Heart left ventricle (tissue), 13 donors: Measurements from ENCODE around the gene CDH5.

Source experiments
- POLR2A ChIP-seq, 2 donors: fragments of 450-650 bp; IDR thresholded peaks; one replicate each; pipeline ENCODE4 v1.6.1; 2017; ENCODE audit warnings: antibody characterized with exemption in 2 of 2, mild to moderate bottlenecking in 2 of 2, moderate library complexity in 2 of 2
- TF ChIP-seq, protein P1 (sequence below), 12 donors: fragments of 200-600 bp; sonication (generic) in 4 of 12; IDR thresholded peaks; one replicate each; pipeline versions ENCODE4 v1.5.0 to v1.8.0; 2018 to 2022; ENCODE audit warnings: antibody characterized with exemption in 12 of 12, mild to moderate bottlenecking in 5 of 12
- donor health status: ischemic (EF 13 %, LVEDD 7.1; RV severe dilation, severe dysfunction).
- donor health status: DM: no; HTN: yes; CAD: no.
- donor health status: DM: no; HTN: no; CAD: no.
- donor health status: ischemic (EF 25% LVEDD 6.9; RV normal size, moderate dysfunction).
- donor health status: ischemic (EF 25% LVEDD 5.7; RV mildly dilated, moderate dysfunction).
- donor health status: ischemic (EF 35%, LVEDD 5.7; RV mildly dilated, moderate dysfunction).
- donor health status: nonischemic (EF 11% LVEDD 7.7; RV severe dilation, severe dysfunction).
- donor health status: DM: yes; HTN: yes; CAD: no.
- donor health status: PGD.
- donor health status: ischemic (EF 29% LVEDD 5.4; RV normal size, mild dysfunction).
- donor health status: nonischemic (EF 23%, LVEDD 6.1; RV moderate dilation, normal function).

DNA sequence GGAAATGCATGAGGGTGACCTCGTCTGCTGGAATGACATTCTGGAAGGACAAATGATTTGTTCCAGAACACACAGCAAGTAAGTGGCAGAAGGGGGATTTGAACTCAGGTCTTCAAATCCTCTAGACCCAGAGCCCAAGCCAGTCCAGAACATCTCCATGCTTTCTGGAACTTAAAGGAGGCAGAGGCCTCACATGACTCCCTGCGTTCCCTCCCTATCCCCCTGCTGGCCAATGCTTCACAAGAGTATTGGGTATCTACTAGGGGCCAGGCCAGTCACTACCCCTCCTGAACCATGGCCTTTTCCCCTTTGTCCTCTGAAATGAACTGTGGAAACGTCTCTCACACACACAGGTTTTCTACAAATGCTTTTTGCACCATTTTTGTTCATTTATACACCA, 53.0 kb downstream of the CDH5 start:
- TF ChIP-seq, protein P1, sequence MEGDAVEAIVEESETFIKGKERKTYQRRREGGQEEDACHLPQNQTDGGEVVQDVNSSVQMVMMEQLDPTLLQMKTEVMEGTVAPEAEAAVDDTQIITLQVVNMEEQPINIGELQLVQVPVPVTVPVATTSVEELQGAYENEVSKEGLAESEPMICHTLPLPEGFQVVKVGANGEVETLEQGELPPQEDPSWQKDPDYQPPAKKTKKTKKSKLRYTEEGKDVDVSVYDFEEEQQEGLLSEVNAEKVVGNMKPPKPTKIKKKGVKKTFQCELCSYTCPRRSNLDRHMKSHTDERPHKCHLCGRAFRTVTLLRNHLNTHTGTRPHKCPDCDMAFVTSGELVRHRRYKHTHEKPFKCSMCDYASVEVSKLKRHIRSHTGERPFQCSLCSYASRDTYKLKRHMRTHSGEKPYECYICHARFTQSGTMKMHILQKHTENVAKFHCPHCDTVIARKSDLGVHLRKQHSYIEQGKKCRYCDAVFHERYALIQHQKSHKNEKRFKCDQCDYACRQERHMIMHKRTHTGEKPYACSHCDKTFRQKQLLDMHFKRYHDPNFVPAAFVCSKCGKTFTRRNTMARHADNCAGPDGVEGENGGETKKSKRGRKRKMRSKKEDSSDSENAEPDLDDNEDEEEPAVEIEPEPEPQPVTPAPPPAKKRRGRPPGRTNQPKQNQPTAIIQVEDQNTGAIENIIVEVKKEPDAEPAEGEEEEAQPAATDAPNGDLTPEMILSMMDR (IDR thresholded peaks at IDR 0.05): no peak
- no peak for TF ChIP-seq POLR2A (IDR thresholded peaks at IDR 0.05)
